COLO668 (cell line): Measurements from ENCODE around the gene RPTOR.
"Not testable (repeated sequence)": the region's sequence is repeated elsewhere in the genome, so short reads cannot be mapped to it uniquely, and the experiment has no call there.

Experiments used
- DNase-seq: peaks from one replicate; lab custom pipeline; 2025; ENCODE audit not compliant: unreplicated experiment; lab: John Stamatoyannopoulos, UW

Gene RPTOR

GRCh38 chr17:80539022-80539641 lies 5.5 kb upstream of the RPTOR start:
- no peak for DNase-seq

- no peak for DNase-seq
Observed at GRCh38 chr17:80545499-80545826, 825 bp downstream of the RPTOR start.

GRCh38 chr17:80546267-80546666 lies 1.6 kb downstream of the RPTOR start:
- DNase-seq, result no peak

GRCh38 chr17:80552523-80552922 lies 7.9 kb downstream of the RPTOR start:
- DNase-seq, result no peak

GRCh38 chr17:80555266-80555665 lies 10.6 kb downstream of the RPTOR start:
- DNase-seq, result no peak

- no peak for DNase-seq
Observed at GRCh38 chr17:80558046-80558445, 13.4 kb downstream of the RPTOR start.

- no peak for DNase-seq
Observed at GRCh38 chr17:80559825-80560251, 15.2 kb downstream of the RPTOR start.

GRCh38 chr17:80561541-80562114 lies 17.0 kb downstream of the RPTOR start:
- no peak for DNase-seq

GRCh38 chr17:80564545-80564944 lies 19.9 kb downstream of the RPTOR start:
- DNase-seq, result no peak

GRCh38 chr17:80565343-80566053 lies 20.9 kb downstream of the RPTOR start:
- no peak for DNase-seq

GRCh38 chr17:80566054-80566400 lies 21.4 kb downstream of the RPTOR start:
- DNase-seq, result no peak

- no peak for DNase-seq
Observed at GRCh38 chr17:80568246-80568645, 23.6 kb downstream of the RPTOR start.

GRCh38 chr17:80569924-80570323 lies 25.3 kb downstream of the RPTOR start:
- no peak for DNase-seq

- DNase-seq, result no peak
Observed at GRCh38 chr17:80573701-80574100, 29.1 kb downstream of the RPTOR start.

GRCh38 chr17:80574496-80574895 lies 29.9 kb downstream of the RPTOR start:
- no peak for DNase-seq

GRCh38 chr17:80575057-80575875 lies 30.6 kb downstream of the RPTOR start:
- peak; percentile 71 for DNase-seq

GRCh38 chr17:80577876-80578570 lies 33.4 kb downstream of the RPTOR start:
- DNase-seq, result no peak

- not testable (repeated sequence) for DNase-seq
Observed at GRCh38 chr17:80578668-80579388, 34.2 kb downstream of the RPTOR start.

- DNase-seq, result no peak
Observed at GRCh38 chr17:80582165-80582564, 37.5 kb downstream of the RPTOR start.

- DNase-seq, result no peak
Observed at GRCh38 chr17:80584176-80584905, 39.7 kb downstream of the RPTOR start.
